Neutrophil (primary cell): Measurements from ENCODE around the gene RPS6KA2.
"Not testable (repeated sequence)": the region's sequence is repeated elsewhere in the genome, so short reads cannot be mapped to it uniquely, and the experiment has no call there.

Source experiments
- H3K27ac ChIP-seq: fragments of 200-600 bp; sonication (generic); 2 replicates; pipeline ENCODE4 v1.5.1; 2016; ENCODE audit warnings: mild to moderate bottlenecking, moderate library complexity
- H3K27me3 ChIP-seq: fragments of 200-600 bp; sonication (generic); 2 replicates; pipeline ENCODE4 v1.6.0; 2016; ENCODE audit warnings: mild to moderate bottlenecking
- H3K36me3 ChIP-seq: fragments of 200-600 bp; sonication (generic); 2 replicates; pipeline ENCODE4 v1.5.1; 2017
- H3K4me1 ChIP-seq, 2 experiments: fragments of 200-600 bp in 1 of 2; sonication (generic) in 1 of 2; 1 replicate in 1 of 2; 2 replicates in 1 of 2; pipeline versions ENCODE4 v1.5.1 to v1.6.1; 2013 to 2016; ENCODE audit warnings: low read depth in 1 of 2, low read length in 1 of 2, mild to moderate bottlenecking in 1 of 2, moderate library complexity in 1 of 2; ENCODE audit not compliant: control insufficient read depth in 1 of 2, insufficient read depth in 1 of 2
- H3K4me3 ChIP-seq, 2 experiments: fragments of 200-600 bp in 1 of 2; sonication (generic) in 1 of 2; 1 replicate in 1 of 2; 2 replicates in 1 of 2; pipeline ENCODE4 v1.5.1; 2013 to 2016; ENCODE audit warnings: low read depth in 1 of 2, low read length in 1 of 2, mild to moderate bottlenecking in 1 of 2, moderate library complexity in 1 of 2
- H3K9me3 ChIP-seq: fragments of 200-600 bp; sonication (generic); 2 replicates; pipeline ENCODE4 v1.5.1; 2016
- CTCF ChIP-seq: fragments of 200-600 bp; sonication (generic); IDR thresholded peaks from 2 replicates; pipeline ENCODE4 v1.5.1; 2016; ENCODE audit warnings: antibody characterized with exemption

Gene RPS6KA2

GRCh38 chr6:166369782-166370181 lies 257.3 kb downstream of the RPS6KA2 start:
- H3K36me3 ChIP-seq = peaks cover 17% of the 10 kb centered on the region
- H3K27ac ChIP-seq = no peak overlapping the region
- H3K9me3 ChIP-seq = no peaks in the 10 kb centered on the region
- no peak for TF ChIP-seq CTCF
- no peak overlapping the region for H3K4me3 ChIP-seq
- H3K27me3 ChIP-seq = no peaks in the 10 kb centered on the region
- H3K4me1 ChIP-seq = no peaks in the 10 kb centered on the region

- Histone ChIP-seq H3K27me3 (no peaks in the 10 kb centered on the region), H3K4me3 (no peak overlapping the region), H3K4me1 (no peaks in the 10 kb centered on the region), H3K9me3 (no peaks in the 10 kb centered on the region), H3K27ac (no peak overlapping the region), H3K36me3 (peaks cover 35% of the 10 kb centered on the region)
- TF ChIP-seq CTCF = no peak
Observed at GRCh38 chr6:166366921-166367320, 260.1 kb downstream of the RPS6KA2 start.

GRCh38 chr6:166365806-166366205 lies 261.2 kb downstream of the RPS6KA2 start:
- no peak overlapping the region for H3K27ac ChIP-seq
- TF ChIP-seq CTCF = no peak

GRCh38 chr6:166365221-166365620 lies 261.8 kb downstream of the RPS6KA2 start:
- Histone ChIP-seq H3K36me3 (peaks cover 35% of the 10 kb centered on the region), H3K27ac (no peak overlapping the region), H3K4me1 (peaks cover 14 to 16% of the 10 kb centered on the region in 2 experiments), H3K9me3 (no peaks in the 10 kb centered on the region), H3K4me3 (no peak overlapping the region), H3K27me3 (no peaks in the 10 kb centered on the region)
- TF ChIP-seq CTCF = no peak

More at GRCh38 chr6:166365806-166366205, 261.2 kb downstream of the RPS6KA2 start:
- H3K4me1 ChIP-seq = peaks cover 8 to 10% of the 10 kb centered on the region in 2 experiments
- H3K36me3 ChIP-seq = peaks cover 35% of the 10 kb centered on the region
- H3K9me3 ChIP-seq = no peaks in the 10 kb centered on the region
- no peaks in the 10 kb centered on the region for H3K27me3 ChIP-seq
- H3K4me3 ChIP-seq = no peak overlapping the region

GRCh38 chr6:166364456-166364855 lies 262.6 kb downstream of the RPS6KA2 start:
- H3K27me3 ChIP-seq = no peaks in the 10 kb centered on the region
- no peak overlapping the region for H3K4me3 ChIP-seq
- no peak overlapping the region for H3K27ac ChIP-seq
- H3K9me3 ChIP-seq = no peaks in the 10 kb centered on the region
- H3K36me3 ChIP-seq = peaks cover 35% of the 10 kb centered on the region
- H3K4me1 ChIP-seq = peaks cover 18 to 20% of the 10 kb centered on the region in 2 experiments
- TF ChIP-seq CTCF = no peak

GRCh38 chr6:166362427-166362826 lies 264.6 kb downstream of the RPS6KA2 start:
- not testable (repeated sequence) for H3K27me3 ChIP-seq, H3K9me3 ChIP-seq, H3K27ac ChIP-seq, H3K4me3 ChIP-seq
- Histone ChIP-seq H3K36me3 (peaks cover 35% of the 10 kb centered on the region), H3K4me1 (peaks cover 18 to 20% of the 10 kb centered on the region in 2 experiments)
